IPS-15b (cell line): ENCODE data around the gene DYRK3.

Source experiments
- H3K27me3 ChIP-seq: one replicate; pipeline ENCODE4 v1.6.1; 2013; ENCODE audit warnings: low read length; ENCODE audit not compliant: control insufficient read depth, insufficient read depth
- H3K36me3 ChIP-seq: one replicate; pipeline ENCODE4 v1.6.1; 2013; ENCODE audit warnings: low read length; ENCODE audit not compliant: control insufficient read depth, insufficient read depth
- H3K4me1 ChIP-seq: one replicate; pipeline ENCODE4 v1.6.1; 2013; ENCODE audit warnings: mild to moderate bottlenecking, low read length; ENCODE audit not compliant: control insufficient read depth, insufficient read depth
- H3K4me3 ChIP-seq: one replicate; pipeline ENCODE4 v1.5.1; 2013; ENCODE audit warnings: low read depth, low read length
- H3K9ac ChIP-seq: one replicate; pipeline ENCODE4 v1.6.1; 2013; ENCODE audit warnings: low read depth, mild to moderate bottlenecking, low read length
- H3K9me3 ChIP-seq: one replicate; pipeline ENCODE4 v1.6.1; 2013; ENCODE audit warnings: mild to moderate bottlenecking, low read length; ENCODE audit not compliant: control insufficient read depth, insufficient read depth

DYRK3 gene

GRCh38 chr1:206676499-206676898 is 41.2 kb downstream of the DYRK3 start:
- Histone ChIP-seq H3K4me3 (no peak overlapping the region), H3K36me3 (no peaks in the 10 kb centered on the region), H3K27me3 (peaks cover 6% of the 10 kb centered on the region), H3K9me3 (no peaks in the 10 kb centered on the region), H3K4me1 (peaks cover 20% of the 10 kb centered on the region), H3K9ac (no peak overlapping the region)

GRCh38 chr1:206678490-206678889 is 43.2 kb downstream of the DYRK3 start:
- no peaks in the 10 kb centered on the region for H3K36me3 ChIP-seq
- H3K4me1 ChIP-seq, result peaks cover 2% of the 10 kb centered on the region
- peaks cover 21% of the 10 kb centered on the region for H3K27me3 ChIP-seq
- H3K4me3 ChIP-seq, result no peak overlapping the region
- H3K9ac ChIP-seq, result no peak overlapping the region
- no peaks in the 10 kb centered on the region for H3K9me3 ChIP-seq

- Histone ChIP-seq H3K9ac (no peak overlapping the region), H3K4me1 (peaks cover 5% of the 10 kb centered on the region), H3K4me3 (no peak overlapping the region), H3K36me3 (no peaks in the 10 kb centered on the region), H3K27me3 (peaks cover 31% of the 10 kb centered on the region), H3K9me3 (no peaks in the 10 kb centered on the region)
Measured at GRCh38 chr1:206679738-206680211, 44.4 kb downstream of the DYRK3 start.

- no peak overlapping the region for H3K4me3 ChIP-seq
Measured at GRCh38 chr1:206680279-206680678, 44.9 kb downstream of the DYRK3 start.

GRCh38 chr1:206681359-206681758 is 46.0 kb downstream of the DYRK3 start:
- Histone ChIP-seq H3K4me3 (no peak overlapping the region), H3K27me3 (peaks cover 33% of the 10 kb centered on the region), H3K9ac (no peak overlapping the region), H3K4me1 (peaks cover 5% of the 10 kb centered on the region), H3K9me3 (no peaks in the 10 kb centered on the region), H3K36me3 (no peaks in the 10 kb centered on the region)

More at GRCh38 chr1:206680279-206680678, 44.9 kb downstream of the DYRK3 start:
- Histone ChIP-seq H3K9ac (no peak overlapping the region), H3K36me3 (no peaks in the 10 kb centered on the region), H3K27me3 (peaks cover 31% of the 10 kb centered on the region), H3K4me1 (peaks cover 5% of the 10 kb centered on the region), H3K9me3 (no peaks in the 10 kb centered on the region)

- no peaks in the 10 kb centered on the region for H3K36me3 ChIP-seq
- no peaks in the 10 kb centered on the region for H3K9me3 ChIP-seq
- H3K4me3 ChIP-seq, result no peak overlapping the region
- H3K27me3 ChIP-seq, result peaks cover 34% of the 10 kb centered on the region
- H3K4me1 ChIP-seq, result peaks cover 12% of the 10 kb centered on the region
- no peak overlapping the region for H3K9ac ChIP-seq
Measured at GRCh38 chr1:206682111-206682510, 46.8 kb downstream of the DYRK3 start.

- no peaks in the 10 kb centered on the region for H3K36me3 ChIP-seq
- peaks cover 34% of the 10 kb centered on the region for H3K27me3 ChIP-seq
- no peaks in the 10 kb centered on the region for H3K9me3 ChIP-seq
- peaks cover 22% of the 10 kb centered on the region for H3K4me1 ChIP-seq
- no peak overlapping the region for H3K4me3 ChIP-seq
- no peak overlapping the region for H3K9ac ChIP-seq
Measured at GRCh38 chr1:206683313-206683712, 48.0 kb downstream of the DYRK3 start.

GRCh38 chr1:206684003-206684402 is 48.7 kb downstream of the DYRK3 start:
- Histone ChIP-seq H3K4me3 (peak overlapping the region; percentile 82), H3K9ac (no peak overlapping the region)

GRCh38 chr1:206684478-206685333 is 49.4 kb downstream of the DYRK3 start, which contains the start of gene MAPKAPK2:
TSS of gene MAPKAPK2 (plus strand) at chr1:206684905. CDS start at chr1:206685230, 325 bp downstream.
- H3K4me1 ChIP-seq, result peaks cover 33% of the 10 kb centered on the region
- peak within 1 kb of the TSS; percentile 95 for H3K4me3 ChIP-seq
- no peaks in the 10 kb centered on the region for H3K9me3 ChIP-seq
- H3K9ac ChIP-seq, result peak within 1 kb of the TSS; percentile 90
- peaks cover 30% of the 10 kb centered on the region for H3K27me3 ChIP-seq
- H3K36me3 ChIP-seq, result no peaks in the 10 kb centered on the region

More at GRCh38 chr1:206684003-206684402, 48.7 kb downstream of the DYRK3 start:
- no peaks in the 10 kb centered on the region for H3K36me3 ChIP-seq
- no peaks in the 10 kb centered on the region for H3K9me3 ChIP-seq
- peaks cover 26% of the 10 kb centered on the region for H3K4me1 ChIP-seq
- peaks cover 32% of the 10 kb centered on the region for H3K27me3 ChIP-seq

GRCh38 chr1:206685334-206685768 is 50.0 kb downstream of the DYRK3 start:
- peak overlapping the region; percentile 95 for H3K4me3 ChIP-seq
- peaks cover 39% of the 10 kb centered on the region for H3K4me1 ChIP-seq
- peaks cover 30% of the 10 kb centered on the region for H3K27me3 ChIP-seq
- H3K9me3 ChIP-seq, result no peaks in the 10 kb centered on the region
- peak overlapping the region; percentile 90 for H3K9ac ChIP-seq
- H3K36me3 ChIP-seq, result no peaks in the 10 kb centered on the region

GRCh38 chr1:206685769-206686477 is 50.6 kb downstream of the DYRK3 start:
- peak overlapping the region; percentile 90 for H3K9ac ChIP-seq
- peak overlapping the region; percentile 95 for H3K4me3 ChIP-seq
- peaks cover 44% of the 10 kb centered on the region for H3K4me1 ChIP-seq
- no peaks in the 10 kb centered on the region for H3K9me3 ChIP-seq
- H3K27me3 ChIP-seq, result peaks cover 30% of the 10 kb centered on the region
- no peaks in the 10 kb centered on the region for H3K36me3 ChIP-seq
